Loucy (cell line): ENCODE data around the gene LRRC28.

Experiments used
- H2AFZ ChIP-seq: fragments of 200-600 bp; sonication (generic); 2 replicates; pipeline ENCODE4 v1.6.0; 2016; ENCODE audit warnings: antibody characterized with exemption, mild to moderate bottlenecking, low read length, moderate library complexity
- H3F3A ChIP-seq: fragments of 200-600 bp; 2 replicates; pipeline ENCODE4 v1.6.0; 2016; ENCODE audit warnings: antibody characterized with exemption, low read depth, mild to moderate bottlenecking
- H3K27me3 ChIP-seq: fragments of 200-600 bp; sonication (generic); 2 replicates; pipeline ENCODE4 v1.6.1; 2014; ENCODE audit warnings: low read length, mild to moderate bottlenecking; ENCODE audit not compliant: insufficient read depth, poor library complexity, severe bottlenecking
- H3K36me3 ChIP-seq: fragments of 200-600 bp; sonication (generic); 2 replicates; pipeline ENCODE4 v1.6.1; 2016; ENCODE audit warnings: low read length; ENCODE audit not compliant: insufficient read depth
- H3K4me1 ChIP-seq: fragments of 200-600 bp; sonication (generic); 2 replicates; pipeline ENCODE4 v1.5.1; 2014; ENCODE audit warnings: low read length, mild to moderate bottlenecking; ENCODE audit not compliant: insufficient read depth, poor library complexity, severe bottlenecking
- H3K4me2 ChIP-seq: fragments of 200-600 bp; sonication (generic); 2 replicates; pipeline ENCODE4 v1.6.0; 2014; ENCODE audit warnings: antibody characterized with exemption, low read length, low read depth, mild to moderate bottlenecking; ENCODE audit not compliant: poor library complexity, severe bottlenecking
- H3K4me3 ChIP-seq: fragments of 200-600 bp; sonication (generic); 2 replicates; pipeline ENCODE4 v1.5.1; 2014; ENCODE audit warnings: low read length, mild to moderate bottlenecking, mixed read lengths; ENCODE audit not compliant: poor library complexity, severe bottlenecking
- H3K79me2 ChIP-seq: fragments of 200-600 bp; sonication (generic); 2 replicates; pipeline ENCODE4 v1.6.1; 2014; ENCODE audit warnings: low read length; ENCODE audit not compliant: insufficient read depth
- H3K9ac ChIP-seq: fragments of 200-600 bp; sonication (generic); 2 replicates; pipeline ENCODE4 v1.6.0; 2014; ENCODE audit warnings: mild to moderate bottlenecking, low read depth, low read length, moderate library complexity; ENCODE audit not compliant: poor library complexity, severe bottlenecking
- H3K9me2 ChIP-seq: fragments of 200-600 bp; sonication (generic); replicated peaks from 2 replicates; pipeline ENCODE4 v1.6.1; 2016; ENCODE audit warnings: low read depth, low read length, mixed read lengths
- H3K9me3 ChIP-seq: fragments of 200-600 bp; sonication (generic); 2 replicates; pipeline ENCODE4 v1.6.1; 2014; ENCODE audit warnings: mild to moderate bottlenecking, antibody characterized with exemption, low read length, low read depth; ENCODE audit not compliant: insufficient read depth
- H4K20me1 ChIP-seq: fragments of 200-600 bp; sonication (generic); 2 replicates; pipeline ENCODE4 v1.6.0; 2014; ENCODE audit warnings: antibody characterized with exemption, low read length, mild to moderate bottlenecking; ENCODE audit not compliant: insufficient read depth, poor library complexity, severe bottlenecking
- EZH2phosphoT487 ChIP-seq: fragments of 200-600 bp; IDR thresholded peaks from 2 replicates; pipeline ENCODE4 v1.6.1; 2018; ENCODE audit warnings: antibody characterized with exemption, mild to moderate bottlenecking, moderate library complexity, borderline replicate concordance
- TF ChIP-seq, protein P1 (sequence below): fragments of 200-600 bp; sonication (generic); conservative IDR thresholded peaks from 2 replicates; pipeline ENCODE4 v1.5.1; 2014; ENCODE audit warnings: mild to moderate bottlenecking, antibody characterized with exemption, low read length

The LRRC28 gene

DNA sequence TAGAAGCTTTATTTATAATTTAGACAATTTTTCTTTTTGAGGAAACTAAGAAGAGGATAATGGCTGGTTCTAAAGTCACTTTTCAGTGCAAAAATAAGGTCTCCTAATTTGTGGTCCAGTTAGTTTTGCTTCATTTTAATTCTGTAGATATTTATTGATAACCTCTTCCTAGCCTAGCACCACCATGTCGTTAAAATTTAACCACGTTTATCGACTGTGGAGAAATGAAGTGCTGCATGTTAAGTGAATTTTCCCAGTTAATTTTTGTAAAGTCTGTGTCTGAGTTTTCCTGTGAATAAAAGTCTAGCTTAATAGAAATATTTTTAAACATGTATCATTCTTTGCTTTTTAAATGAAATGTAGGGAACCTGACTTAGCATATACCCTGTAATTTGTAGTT is 16.7 kb downstream of the LRRC28 start:
- Histone ChIP-seq H3K36me3 (no peaks in the 10 kb centered on the region), H3K4me1 (peaks cover 6% of the 10 kb centered on the region), H3K27me3 (no peaks in the 10 kb centered on the region), H3K9ac (no peak overlapping the region), H3K9me2 (no peaks in the 10 kb centered on the region), H3F3A (no peaks in the 10 kb centered on the region), H3K4me2 (no peak overlapping the region), H3K79me2 (no peaks in the 10 kb centered on the region), H3K4me3 (no peak overlapping the region), H3K9me3 (no peaks in the 10 kb centered on the region), H2AFZ (no peak overlapping the region), H4K20me1 (no peaks in the 10 kb centered on the region)
- no peak for TF ChIP-seq EZH2phosphoT487
- TF ChIP-seq, protein P1, sequence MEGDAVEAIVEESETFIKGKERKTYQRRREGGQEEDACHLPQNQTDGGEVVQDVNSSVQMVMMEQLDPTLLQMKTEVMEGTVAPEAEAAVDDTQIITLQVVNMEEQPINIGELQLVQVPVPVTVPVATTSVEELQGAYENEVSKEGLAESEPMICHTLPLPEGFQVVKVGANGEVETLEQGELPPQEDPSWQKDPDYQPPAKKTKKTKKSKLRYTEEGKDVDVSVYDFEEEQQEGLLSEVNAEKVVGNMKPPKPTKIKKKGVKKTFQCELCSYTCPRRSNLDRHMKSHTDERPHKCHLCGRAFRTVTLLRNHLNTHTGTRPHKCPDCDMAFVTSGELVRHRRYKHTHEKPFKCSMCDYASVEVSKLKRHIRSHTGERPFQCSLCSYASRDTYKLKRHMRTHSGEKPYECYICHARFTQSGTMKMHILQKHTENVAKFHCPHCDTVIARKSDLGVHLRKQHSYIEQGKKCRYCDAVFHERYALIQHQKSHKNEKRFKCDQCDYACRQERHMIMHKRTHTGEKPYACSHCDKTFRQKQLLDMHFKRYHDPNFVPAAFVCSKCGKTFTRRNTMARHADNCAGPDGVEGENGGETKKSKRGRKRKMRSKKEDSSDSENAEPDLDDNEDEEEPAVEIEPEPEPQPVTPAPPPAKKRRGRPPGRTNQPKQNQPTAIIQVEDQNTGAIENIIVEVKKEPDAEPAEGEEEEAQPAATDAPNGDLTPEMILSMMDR, result no peak

DNA sequence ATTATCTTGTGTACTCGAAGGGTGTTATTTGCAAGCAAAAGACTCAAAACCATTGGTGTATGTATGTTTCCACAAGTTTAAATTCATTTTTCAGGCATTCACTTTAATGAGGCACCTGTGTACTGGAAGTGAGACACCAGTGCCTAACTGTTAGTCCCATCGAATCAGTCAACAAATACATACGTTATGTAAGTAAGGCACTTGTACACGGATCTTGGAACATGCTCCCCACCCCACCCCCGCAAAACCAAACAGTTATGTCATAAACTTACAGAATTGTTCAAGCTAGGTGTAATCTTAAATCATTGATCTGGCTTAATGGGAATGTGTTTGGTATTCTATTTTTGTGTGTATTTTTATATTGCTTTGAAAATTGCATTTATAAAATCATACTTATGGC is 17.1 kb downstream of the LRRC28 start:
- Histone ChIP-seq H3K9me3 (no peaks in the 10 kb centered on the region), H2AFZ (no peak overlapping the region), H3K79me2 (no peaks in the 10 kb centered on the region), H3K4me3 (no peak overlapping the region), H3K4me2 (no peak overlapping the region), H3K9ac (no peak overlapping the region), H3F3A (no peaks in the 10 kb centered on the region), H3K36me3 (no peaks in the 10 kb centered on the region), H3K9me2 (no peaks in the 10 kb centered on the region), H3K27me3 (no peaks in the 10 kb centered on the region), H4K20me1 (no peaks in the 10 kb centered on the region), H3K4me1 (peaks cover 6% of the 10 kb centered on the region)
- TF ChIP-seq, protein P1, result no peak
- no peak for TF ChIP-seq EZH2phosphoT487

DNA sequence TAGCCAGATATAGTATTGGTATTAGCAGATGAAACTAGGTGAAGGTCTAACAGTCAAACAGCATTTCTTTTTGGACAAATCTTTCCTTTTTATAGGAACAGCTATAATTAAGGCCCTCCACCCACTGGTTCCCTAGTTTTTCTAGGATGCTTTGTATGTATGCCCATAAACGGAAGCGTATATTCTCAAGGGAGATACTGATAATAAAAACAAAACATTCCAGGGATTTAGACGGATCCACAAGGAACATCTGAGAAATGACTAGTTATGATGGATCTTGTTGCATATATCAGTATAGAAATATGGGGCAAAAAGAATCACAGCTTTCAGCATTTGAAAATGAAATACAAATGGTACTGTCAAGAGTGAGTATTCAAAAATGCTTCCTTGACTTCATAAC is 22.5 kb downstream of the LRRC28 start:
- Histone ChIP-seq H2AFZ (no peak overlapping the region), H4K20me1 (no peaks in the 10 kb centered on the region), H3K9me2 (no peaks in the 10 kb centered on the region), H3K9me3 (no peaks in the 10 kb centered on the region), H3F3A (no peaks in the 10 kb centered on the region), H3K4me3 (no peak overlapping the region), H3K4me1 (no peaks in the 10 kb centered on the region), H3K4me2 (no peak overlapping the region), H3K9ac (no peak overlapping the region), H3K36me3 (no peaks in the 10 kb centered on the region), H3K27me3 (no peaks in the 10 kb centered on the region), H3K79me2 (no peaks in the 10 kb centered on the region)
- no peak for TF ChIP-seq EZH2phosphoT487
- TF ChIP-seq, protein P1, result no peak
